Type B pancreatic cell (in vitro differentiated cells): ENCODE measurements around the gene SLC4A2. TPM values are rescaled to one million over a fixed set of nuclear protein-coding genes. Genes with fewer than 3 reads are reported as not detected.

Experiments used
- DNase-seq: peaks from one replicate; pipeline ENCODE4 v3.0.0; 2021; ENCODE audit warnings: mixed read lengths; ENCODE audit not compliant: unreplicated experiment; ENCODE audit errors: extremely low spot score
- H3K27ac Mint-ChIP-seq: 2 replicates; pipeline ENCODE4 v1.8.0; 2021; ENCODE audit warnings: mild to moderate bottlenecking, mixed read lengths
- H3K27me3 Mint-ChIP-seq: 2 replicates; pipeline ENCODE4 v1.8.0; 2021; ENCODE audit warnings: mixed read lengths
- H3K36me3 Mint-ChIP-seq: 2 replicates; pipeline ENCODE4 v1.8.0; 2021; ENCODE audit warnings: mixed read lengths
- H3K4me1 Mint-ChIP-seq: one replicate; pipeline ENCODE4 v1.8.0; 2021; ENCODE audit warnings: mixed read lengths; ENCODE audit not compliant: unreplicated experiment
- H3K4me3 Mint-ChIP-seq: 2 replicates; pipeline ENCODE4 v1.8.0; 2021; ENCODE audit warnings: mild to moderate bottlenecking, mixed read lengths
- H3K9me3 Mint-ChIP-seq: 2 replicates; pipeline ENCODE4 v1.8.0; 2021; ENCODE audit warnings: mixed read lengths
- total RNA-seq: library from RNA; stranded (reverse); gene quantifications from 2 replicates; pipeline ENCODE4 v1.2.1, GENCODE V29; 2021; ENCODE audit warnings: low replicate concordance
- TF ChIP-seq, protein P1 (sequence below): fragments of 200-600 bp; sonication (generic); conservative IDR thresholded peaks from 2 replicates; pipeline ENCODE4 v1.5.0; 2021; ENCODE audit warnings: antibody characterized with exemption, mild to moderate bottlenecking

The SLC4A2 gene
- total RNA-seq, 1 donor from 2014 or later = 150 TPM

DNA sequence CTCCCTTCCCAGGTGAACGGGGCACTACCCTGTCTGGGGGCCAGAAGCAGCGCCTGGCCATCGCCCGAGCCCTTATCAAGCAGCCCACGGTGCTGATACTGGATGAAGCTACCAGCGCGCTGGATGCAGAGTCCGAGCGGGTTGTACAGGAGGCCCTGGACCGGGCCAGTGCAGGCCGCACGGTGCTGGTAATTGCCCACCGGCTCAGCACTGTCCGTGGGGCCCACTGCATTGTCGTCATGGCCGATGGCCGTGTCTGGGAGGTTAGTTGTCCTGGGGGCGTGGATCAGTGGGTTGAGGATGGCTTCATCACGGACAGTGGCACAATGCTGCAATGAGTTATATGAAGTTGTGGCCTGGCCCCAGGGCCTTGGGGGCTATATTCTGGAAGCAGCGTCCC is 15.4 kb upstream of the SLC4A2 start:
- Mint-ChIP-seq H3K4me3 (no peak overlapping the region), H3K27ac (no peak overlapping the region), H3K4me1 (peaks cover 16% of the 10 kb centered on the region), H3K36me3 (no peaks in the 10 kb centered on the region), H3K9me3 (no peaks in the 10 kb centered on the region), H3K27me3 (peaks cover 3% of the 10 kb centered on the region)
- TF ChIP-seq, protein P1, sequence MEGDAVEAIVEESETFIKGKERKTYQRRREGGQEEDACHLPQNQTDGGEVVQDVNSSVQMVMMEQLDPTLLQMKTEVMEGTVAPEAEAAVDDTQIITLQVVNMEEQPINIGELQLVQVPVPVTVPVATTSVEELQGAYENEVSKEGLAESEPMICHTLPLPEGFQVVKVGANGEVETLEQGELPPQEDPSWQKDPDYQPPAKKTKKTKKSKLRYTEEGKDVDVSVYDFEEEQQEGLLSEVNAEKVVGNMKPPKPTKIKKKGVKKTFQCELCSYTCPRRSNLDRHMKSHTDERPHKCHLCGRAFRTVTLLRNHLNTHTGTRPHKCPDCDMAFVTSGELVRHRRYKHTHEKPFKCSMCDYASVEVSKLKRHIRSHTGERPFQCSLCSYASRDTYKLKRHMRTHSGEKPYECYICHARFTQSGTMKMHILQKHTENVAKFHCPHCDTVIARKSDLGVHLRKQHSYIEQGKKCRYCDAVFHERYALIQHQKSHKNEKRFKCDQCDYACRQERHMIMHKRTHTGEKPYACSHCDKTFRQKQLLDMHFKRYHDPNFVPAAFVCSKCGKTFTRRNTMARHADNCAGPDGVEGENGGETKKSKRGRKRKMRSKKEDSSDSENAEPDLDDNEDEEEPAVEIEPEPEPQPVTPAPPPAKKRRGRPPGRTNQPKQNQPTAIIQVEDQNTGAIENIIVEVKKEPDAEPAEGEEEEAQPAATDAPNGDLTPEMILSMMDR = no peak
- DNase-seq = no peak

DNA sequence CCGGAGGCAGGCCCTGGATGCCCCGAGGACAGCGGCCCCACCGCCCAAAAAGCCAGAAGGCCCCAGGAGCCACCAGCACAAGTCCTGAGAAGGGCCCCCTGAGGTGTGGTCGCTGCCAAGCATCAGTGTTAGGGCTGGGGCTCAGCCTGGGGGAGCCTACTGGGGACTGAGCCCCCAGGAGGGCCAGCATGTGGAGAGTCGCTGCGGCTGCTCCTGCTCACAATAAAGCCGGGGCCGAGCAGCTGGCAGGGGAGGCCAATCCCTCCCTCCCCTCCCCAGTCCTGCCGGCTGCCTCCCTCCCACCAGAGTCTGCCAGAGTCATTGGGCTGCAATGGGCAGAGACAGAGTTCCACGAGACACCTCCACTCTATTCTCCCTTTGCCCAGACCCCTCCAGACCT is 14.1 kb upstream of the SLC4A2 start:
- Mint-ChIP-seq H3K4me1 (peaks cover 5% of the 10 kb centered on the region), H3K4me3 (no peak overlapping the region), H3K27me3 (peaks cover 9% of the 10 kb centered on the region), H3K9me3 (no peaks in the 10 kb centered on the region), H3K36me3 (no peaks in the 10 kb centered on the region), H3K27ac (no peak overlapping the region)
- TF ChIP-seq, protein P1 = no peak
- DNase-seq = no peak

DNA sequence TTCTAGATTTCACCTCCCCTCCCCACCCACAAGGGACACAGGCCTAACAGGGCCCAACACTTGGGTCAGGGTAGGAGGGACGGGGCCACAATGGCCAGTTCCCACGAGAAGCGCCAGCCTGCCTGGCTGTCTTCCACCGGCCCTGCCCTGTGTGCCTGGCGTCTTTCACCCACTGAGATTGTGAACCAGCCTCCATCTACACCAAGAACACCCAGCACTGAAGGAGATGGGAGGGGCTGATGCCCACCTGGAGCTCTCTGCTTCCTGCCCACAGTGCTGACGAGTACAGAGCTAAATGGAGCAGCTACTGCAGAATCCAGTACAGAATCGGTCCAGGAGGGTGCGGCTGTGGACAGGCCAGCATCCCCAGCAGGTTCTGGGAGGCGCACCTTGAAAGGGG is 13.4 kb upstream of the SLC4A2 start:
- H3K27ac Mint-ChIP-seq = no peak overlapping the region
- H3K4me1 Mint-ChIP-seq = peaks cover 5% of the 10 kb centered on the region
- no peak for DNase-seq
- TF ChIP-seq, protein P1 = no peak
- H3K27me3 Mint-ChIP-seq = peaks cover 14% of the 10 kb centered on the region
- no peaks in the 10 kb centered on the region for H3K36me3 Mint-ChIP-seq
- H3K4me3 Mint-ChIP-seq = no peak overlapping the region
- no peaks in the 10 kb centered on the region for H3K9me3 Mint-ChIP-seq

DNA sequence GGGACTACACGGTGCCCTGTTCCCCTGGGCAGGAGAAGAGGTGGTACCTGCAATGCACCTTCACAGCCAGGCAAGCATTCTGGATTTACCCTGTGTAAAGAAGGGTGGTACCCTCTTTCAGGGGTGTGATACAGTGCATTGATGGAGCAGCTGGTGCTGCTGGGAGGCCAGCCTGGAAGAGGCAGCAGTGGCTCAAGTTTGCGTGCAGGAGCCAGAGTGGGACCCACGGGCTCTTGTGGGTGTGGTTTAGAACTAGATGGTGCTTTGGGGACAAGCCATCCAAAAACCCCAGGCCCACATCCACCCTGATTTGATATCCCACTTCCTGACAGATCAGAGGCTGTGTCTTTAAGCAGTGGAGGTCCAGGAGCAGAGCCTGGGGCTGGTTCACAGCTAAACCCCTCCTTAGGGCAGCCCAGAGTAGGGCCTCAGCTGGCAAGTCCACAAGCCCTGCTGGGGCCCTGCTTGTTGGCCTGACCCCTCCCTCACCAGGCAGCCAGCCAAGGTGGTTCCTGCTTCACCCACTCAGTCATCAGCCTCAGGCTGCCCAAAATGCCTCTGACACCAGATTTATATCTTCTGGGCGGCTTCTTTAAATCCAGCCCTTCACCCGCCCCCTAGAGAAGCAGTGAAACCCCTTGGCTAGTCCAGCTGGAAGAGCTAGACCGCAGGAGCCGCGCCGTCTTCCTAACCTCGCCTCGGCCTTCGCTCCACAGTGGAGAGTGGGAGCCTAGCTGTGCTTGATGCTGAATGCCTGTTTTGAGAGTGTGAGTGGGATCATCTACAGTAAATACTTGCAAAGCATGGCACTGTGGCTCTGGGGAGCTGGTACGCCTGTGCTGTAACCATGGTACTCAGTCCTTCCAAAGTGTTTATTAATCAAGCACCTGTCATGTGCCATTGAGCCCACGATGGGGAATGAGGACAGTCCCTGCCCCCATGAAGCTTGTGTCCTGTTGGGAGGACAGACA is 12.5 kb upstream of the SLC4A2 start:
- no peak overlapping the region for H3K27ac Mint-ChIP-seq
- H3K4me1 Mint-ChIP-seq = peaks cover 5% of the 10 kb centered on the region
- H3K9me3 Mint-ChIP-seq = no peaks in the 10 kb centered on the region
- H3K27me3 Mint-ChIP-seq = peaks cover 14% of the 10 kb centered on the region
- TF ChIP-seq, protein P1 = no peak
- no peak overlapping the region for H3K4me3 Mint-ChIP-seq
- no peak for DNase-seq
- no peaks in the 10 kb centered on the region for H3K36me3 Mint-ChIP-seq

DNA sequence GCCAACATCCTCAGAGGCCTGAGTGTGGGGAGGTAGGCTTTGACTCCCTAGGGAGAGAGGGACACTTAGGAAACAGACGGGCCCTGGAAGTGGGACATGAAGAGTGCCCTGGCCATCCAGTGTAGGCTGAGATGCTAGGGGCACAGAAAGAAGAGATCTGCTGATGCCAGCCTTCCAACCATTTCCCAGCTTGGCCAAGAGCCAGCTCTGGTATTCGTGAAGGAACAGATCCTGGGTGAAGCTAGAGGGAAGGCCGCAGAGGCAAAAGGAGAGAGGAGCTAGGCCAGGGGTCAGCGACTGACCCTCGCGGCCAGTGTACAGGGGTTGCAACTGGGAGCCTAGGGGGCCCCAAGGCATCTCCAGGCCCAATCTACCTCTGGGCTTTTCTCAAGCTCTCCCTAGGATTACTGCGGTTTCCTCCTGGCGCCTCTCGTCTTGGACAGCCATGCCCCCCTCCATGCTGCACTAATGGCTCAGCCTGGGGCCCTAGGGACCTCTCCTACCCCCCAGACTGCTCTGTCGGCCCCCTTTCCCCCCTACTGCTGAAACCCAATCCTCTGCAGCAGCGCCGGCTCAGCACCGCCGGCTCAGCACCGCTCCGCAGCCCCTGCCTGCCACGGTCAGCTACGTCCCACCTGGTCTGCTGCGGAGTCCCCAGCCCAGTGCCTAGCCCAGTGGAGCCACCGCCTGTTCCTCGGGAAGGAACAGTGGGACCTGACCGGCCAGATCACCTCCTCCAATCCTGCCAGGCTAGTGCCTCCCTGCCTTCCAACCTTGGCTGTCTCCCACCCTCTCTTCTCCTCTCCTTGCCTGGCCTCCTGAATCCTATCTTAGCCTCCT is 11.2 kb upstream of the SLC4A2 start, which contains the start of gene ASIC3:
Gene ASIC3 (plus strand): TSS at position 556 of the 840 bp plus-strand sequence. CDS start 355 bp downstream, outside the sequence.
- TF ChIP-seq, protein P1 = no peak
- no peak for DNase-seq
- no peak within 1 kb of the TSS for H3K4me3 Mint-ChIP-seq
- no peak within 1 kb of the TSS for H3K27ac Mint-ChIP-seq
- H3K4me1 Mint-ChIP-seq = peaks cover 5% of the 10 kb centered on the region
- peaks cover 20% of the 10 kb centered on the region for H3K27me3 Mint-ChIP-seq
- no peaks in the 10 kb centered on the region for H3K9me3 Mint-ChIP-seq
- H3K36me3 Mint-ChIP-seq = peaks cover 4% of the 10 kb centered on the region
